OCI-LY3 (cell line): ENCODE results near the gene MICALL1.
A peak's percentile ranks its signal among the peaks of the same experiment; 100 is the strongest.

Experiments
- H2AFZ ChIP-seq: fragments of 200-600, 300-600 bp; shearing (Covaris generic); 2 replicates; pipeline ENCODE4 v1.6.0; 2014; ENCODE audit warnings: antibody characterized with exemption, low read depth, low read length
- H3K27ac ChIP-seq: fragments of 200-600, 300-600 bp; sonication (generic); 2 replicates; pipeline ENCODE4 v1.5.1; 2014; ENCODE audit warnings: mild to moderate bottlenecking, low read length, moderate library complexity, mixed read lengths
- H3K27me3 ChIP-seq: fragments of 200-600, 300-600 bp; sonication (generic); 2 replicates; pipeline ENCODE4 v1.6.1; 2014; ENCODE audit warnings: low read depth, low read length, mixed read lengths
- H3K36me3 ChIP-seq: fragments of 200-600, 300-600 bp; sonication (generic); replicated peaks from 2 replicates; pipeline ENCODE3; 2014; ENCODE audit warnings: low read depth, low read length, mixed read lengths
- H3K4me1 ChIP-seq: fragments of 300-600, 200-600 bp; sonication (generic); 2 replicates; pipeline ENCODE4 v1.6.1; 2014; ENCODE audit warnings: low read length, mixed read lengths
- H3K4me2 ChIP-seq: fragments of 200-600, 300-600 bp; sonication (generic); 2 replicates; pipeline ENCODE4 v1.6.1; 2014; ENCODE audit warnings: low read length, mixed read lengths
- H3K4me3 ChIP-seq: fragments of 300-600, 200-600 bp; sonication (generic); 2 replicates; pipeline ENCODE4 v1.5.1; 2014; ENCODE audit warnings: antibody characterized with exemption, mild to moderate bottlenecking, low read length, moderate library complexity
- H3K79me2 ChIP-seq: fragments of 300-600, 200-600 bp; shearing (Covaris generic); 2 replicates; pipeline ENCODE4 v1.6.1; 2014; ENCODE audit warnings: mild to moderate bottlenecking, low read length, mixed read lengths
- H3K9ac ChIP-seq: fragments of 300-600, 200-600 bp; shearing (Covaris generic); 2 replicates; pipeline ENCODE4 v1.6.0; 2014; ENCODE audit warnings: mild to moderate bottlenecking, low read length, moderate library complexity
- H3K9me3 ChIP-seq: fragments of 200-600, 300-600 bp; shearing (Covaris generic); 2 replicates; pipeline ENCODE4 v1.6.1; 2014; ENCODE audit warnings: low read length, mixed read lengths; ENCODE audit not compliant: insufficient read depth
- H4K20me1 ChIP-seq: fragments of 200-600, 300-600 bp; sonication (generic); 2 replicates; pipeline ENCODE4 v1.6.1; 2016; ENCODE audit warnings: low read length, mixed read lengths; ENCODE audit not compliant: insufficient read depth
- EZH2phosphoT487 ChIP-seq: fragments of 200-600 bp; shearing (Covaris generic); IDR thresholded peaks from 2 replicates; pipeline ENCODE4 v1.6.1; 2018; ENCODE audit warnings: antibody characterized with exemption, mixed run types, low read depth
- TF ChIP-seq, protein P1 (sequence below): fragments of 200-600, 300-600 bp; sonication (generic); IDR thresholded peaks from 2 replicates; pipeline ENCODE4 v1.5.1; 2014; ENCODE audit warnings: antibody characterized with exemption, low read length, low read depth

Gene MICALL1

DNA sequence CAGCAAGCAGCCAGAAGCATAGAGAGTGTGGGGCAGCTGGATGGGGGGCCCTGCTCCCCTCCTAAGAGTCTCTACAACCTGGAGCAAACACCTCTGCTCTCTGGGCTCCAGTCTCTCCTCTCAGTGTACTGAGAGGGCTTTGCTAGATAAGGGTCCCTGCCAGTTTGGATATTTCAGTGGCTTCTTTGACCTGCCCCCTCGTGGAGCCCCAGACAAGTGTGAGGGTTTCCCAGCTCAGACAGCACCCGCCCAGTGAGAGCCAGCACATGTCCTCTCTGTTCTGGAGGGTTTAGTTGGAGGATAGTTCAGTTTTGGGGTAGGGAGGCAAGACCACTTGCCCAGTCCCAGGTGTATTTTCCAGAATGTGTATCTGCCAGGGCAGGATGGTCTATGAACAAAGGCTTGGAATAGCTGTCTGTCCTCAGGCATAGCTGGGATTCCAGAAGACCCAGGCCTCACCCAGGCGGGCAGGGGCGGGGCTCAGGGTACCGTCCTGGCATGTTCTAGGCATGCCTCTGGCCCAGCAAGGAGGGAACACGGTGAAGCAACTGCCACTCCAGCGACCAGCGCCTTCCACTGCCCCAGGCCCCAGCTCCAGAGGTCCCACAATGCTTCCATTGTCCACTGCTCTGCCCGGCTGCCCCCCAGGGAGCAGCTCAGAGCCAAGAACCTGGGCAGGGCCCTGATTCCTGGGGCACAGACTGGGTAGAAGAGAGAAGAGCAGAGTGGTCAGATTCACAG, 7.5 kb upstream of the MICALL1 start:
- Histone ChIP-seq H3K36me3 (no peaks in the 10 kb centered on the region), H2AFZ (no peak overlapping the region), H3K9me3 (no peaks in the 10 kb centered on the region), H3K4me3 (no peak overlapping the region), H3K4me1 (no peaks in the 10 kb centered on the region), H3K27ac (no peak overlapping the region), H4K20me1 (no peaks in the 10 kb centered on the region), H3K79me2 (no peaks in the 10 kb centered on the region), H3K4me2 (no peak overlapping the region), H3K9ac (no peak overlapping the region), H3K27me3 (no peaks in the 10 kb centered on the region)
- TF ChIP-seq EZH2phosphoT487: no peak
- TF ChIP-seq, protein P1, sequence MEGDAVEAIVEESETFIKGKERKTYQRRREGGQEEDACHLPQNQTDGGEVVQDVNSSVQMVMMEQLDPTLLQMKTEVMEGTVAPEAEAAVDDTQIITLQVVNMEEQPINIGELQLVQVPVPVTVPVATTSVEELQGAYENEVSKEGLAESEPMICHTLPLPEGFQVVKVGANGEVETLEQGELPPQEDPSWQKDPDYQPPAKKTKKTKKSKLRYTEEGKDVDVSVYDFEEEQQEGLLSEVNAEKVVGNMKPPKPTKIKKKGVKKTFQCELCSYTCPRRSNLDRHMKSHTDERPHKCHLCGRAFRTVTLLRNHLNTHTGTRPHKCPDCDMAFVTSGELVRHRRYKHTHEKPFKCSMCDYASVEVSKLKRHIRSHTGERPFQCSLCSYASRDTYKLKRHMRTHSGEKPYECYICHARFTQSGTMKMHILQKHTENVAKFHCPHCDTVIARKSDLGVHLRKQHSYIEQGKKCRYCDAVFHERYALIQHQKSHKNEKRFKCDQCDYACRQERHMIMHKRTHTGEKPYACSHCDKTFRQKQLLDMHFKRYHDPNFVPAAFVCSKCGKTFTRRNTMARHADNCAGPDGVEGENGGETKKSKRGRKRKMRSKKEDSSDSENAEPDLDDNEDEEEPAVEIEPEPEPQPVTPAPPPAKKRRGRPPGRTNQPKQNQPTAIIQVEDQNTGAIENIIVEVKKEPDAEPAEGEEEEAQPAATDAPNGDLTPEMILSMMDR: no peak

DNA sequence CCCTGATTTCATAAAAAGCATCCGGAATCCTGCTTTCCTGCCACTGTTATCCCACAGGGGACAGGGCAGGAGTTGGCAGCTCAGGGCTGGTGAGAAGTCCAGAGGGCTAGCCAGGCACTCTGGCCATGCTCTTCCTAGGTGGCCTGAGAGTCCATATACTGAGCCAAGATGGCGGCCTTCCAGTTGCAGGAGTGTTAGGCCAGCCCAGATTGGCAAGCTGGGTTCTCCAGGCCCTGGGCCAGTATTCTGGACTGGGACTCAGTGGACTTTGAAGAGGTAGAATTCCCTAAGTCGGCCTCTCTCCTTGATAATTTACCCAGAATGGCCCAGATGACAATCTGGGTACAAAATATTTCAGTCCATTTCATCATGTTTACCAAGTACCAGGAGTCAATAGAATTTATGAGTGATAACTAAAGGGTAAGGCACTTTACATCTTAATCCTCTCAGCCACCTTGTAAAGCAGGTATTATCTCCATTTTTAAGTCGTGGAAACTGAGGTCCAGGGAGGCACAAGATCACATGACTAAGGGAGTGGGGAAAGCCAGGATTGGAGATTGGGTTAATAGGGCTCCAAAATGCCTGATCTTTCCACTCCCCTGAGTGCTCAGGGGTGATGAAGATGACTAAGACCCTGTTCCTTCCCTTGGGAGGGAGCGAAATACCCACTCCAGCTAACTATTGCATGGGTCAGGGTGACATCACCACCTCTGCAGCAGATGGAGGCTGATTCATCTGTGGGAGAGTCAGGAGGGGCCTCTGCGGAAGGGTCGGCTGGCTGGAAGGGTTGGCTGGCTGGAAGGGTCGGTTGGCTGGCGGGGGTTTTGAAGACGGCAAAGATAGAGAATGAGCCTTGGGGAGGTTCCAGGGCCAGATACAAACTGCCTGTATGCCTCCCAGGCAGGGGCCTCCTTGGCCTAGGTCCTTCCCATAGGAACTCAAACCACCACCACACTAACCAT, 1.2 kb upstream of the MICALL1 start:
- H3K36me3 ChIP-seq: no peaks in the 10 kb centered on the region
- no peaks in the 10 kb centered on the region for H3K9me3 ChIP-seq
- H3K79me2 ChIP-seq: peaks cover 10% of the 10 kb centered on the region
- H3K27me3 ChIP-seq: no peaks in the 10 kb centered on the region
- H2AFZ ChIP-seq: peak overlapping the region; percentile 98; the same call in 1 of the 2 replicates
- H3K4me1 ChIP-seq: peaks cover 12% of the 10 kb centered on the region
- peak overlapping the region; percentile 95 for H3K4me2 ChIP-seq
- no peaks in the 10 kb centered on the region for H4K20me1 ChIP-seq
- no peak overlapping the region; the same call in 1 of the 2 replicates for H3K9ac ChIP-seq
- H3K27ac ChIP-seq: no peak overlapping the region
- peak overlapping the region; percentile 87 for H3K4me3 ChIP-seq
- no peak for TF ChIP-seq EZH2phosphoT487
- TF ChIP-seq, protein P1: no peak

DNA sequence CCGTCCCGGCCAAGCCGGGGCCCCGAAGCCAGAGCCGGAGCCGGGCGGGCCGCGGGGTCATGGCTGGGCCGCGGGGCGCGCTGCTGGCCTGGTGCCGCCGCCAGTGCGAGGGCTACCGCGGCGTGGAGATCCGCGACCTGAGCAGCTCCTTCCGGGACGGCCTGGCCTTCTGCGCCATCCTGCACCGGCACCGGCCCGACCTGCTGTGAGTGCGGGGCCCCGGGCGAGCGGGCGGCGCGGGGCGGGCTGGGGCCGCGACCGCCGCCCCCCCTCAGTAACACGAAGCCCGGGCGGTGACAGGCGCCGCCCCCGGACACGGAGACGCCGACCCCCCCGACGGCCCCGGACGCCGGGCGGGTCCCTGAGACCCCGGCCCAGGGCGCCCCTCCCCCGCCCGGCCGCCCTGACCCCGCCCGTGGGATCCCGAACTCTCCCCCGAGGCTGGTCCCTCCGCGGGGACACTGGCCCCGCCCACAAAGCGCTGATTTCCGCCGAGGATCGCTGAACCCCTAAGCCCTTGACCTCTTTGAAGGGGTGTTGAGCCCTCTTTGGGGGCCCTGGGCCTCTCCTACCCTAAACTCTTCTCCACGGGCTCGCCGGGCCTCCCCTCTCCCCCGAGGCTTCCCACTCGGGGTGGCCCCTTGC, 389 bp downstream of the MICALL1 start:
- Histone ChIP-seq H3K79me2 (peaks cover 10% of the 10 kb centered on the region), H4K20me1 (no peaks in the 10 kb centered on the region), H3K9me3 (no peaks in the 10 kb centered on the region), H3K4me2 (peak overlapping the region; percentile 99), H2AFZ (peak overlapping the region; percentile 56), H3K36me3 (no peaks in the 10 kb centered on the region), H3K9ac (peak overlapping the region; percentile 86), H3K4me3 (peak overlapping the region; percentile 90), H3K4me1 (peaks cover 12% of the 10 kb centered on the region), H3K27me3 (no peaks in the 10 kb centered on the region), H3K27ac (peak overlapping the region; percentile 15; the same call in 1 of the 2 replicates)
- no peak for TF ChIP-seq EZH2phosphoT487
- TF ChIP-seq, protein P1: no peak
